ENCODE data around the gene ZBTB18.

- TF ChIP-seq PAX5 (IDR thresholded peaks at IDR 0.05; ENCODE audit: insufficient read depth, low read length, severe bottlenecking) (no peak), SPI1 (IDR thresholded peaks at IDR 0.05; ENCODE audit: low read depth, low read length) (no peak), POLR2A (IDR thresholded peaks at IDR 0.05; ENCODE audit: low read depth, low read length) (no peak), POLR2AphosphoS5 (IDR thresholded peaks at IDR 0.05; ENCODE audit: low read depth, low read length) (no peak), TAF1 (IDR thresholded peaks at IDR 0.05; ENCODE audit: low read depth, low read length) (no peak)
Observed at GRCh38 chr1:244062156-244062725, 11.2 kb downstream of the ZBTB18 start.

All from GM12891 (cell line).